Frontal cortex (tissue), 4 donors: ENCODE data around the gene NMNAT3. TPM values are rescaled to one million over a fixed set of nuclear protein-coding genes. Genes with fewer than 3 reads are reported as not detected.

Experiments used
- DNase-seq, 2 donors: peaks; one replicate each; pipeline ENCODE4 v3.0.0; 2012; ENCODE audit warnings: low spot score in 2 of 2
- FAIRE-seq: peaks from 2 replicates; lab custom pipeline; 2012; peaks lifted over from hg19 to GRCh38; lab: Jason Lieb, UNC
- total RNA-seq: library from RNA; depleted of rRNA; stranded (reverse); fragments of >200 nt; gene quantifications from one replicate; pipeline ENCODE4 v1.2.3, GENCODE V29; 2014
- donor health status: control.
- donor health status: control.
- donor health status: control.

The NMNAT3 gene
- total RNA-seq, 1 donor from 2014 or later, result 6.9 TPM

DNA sequence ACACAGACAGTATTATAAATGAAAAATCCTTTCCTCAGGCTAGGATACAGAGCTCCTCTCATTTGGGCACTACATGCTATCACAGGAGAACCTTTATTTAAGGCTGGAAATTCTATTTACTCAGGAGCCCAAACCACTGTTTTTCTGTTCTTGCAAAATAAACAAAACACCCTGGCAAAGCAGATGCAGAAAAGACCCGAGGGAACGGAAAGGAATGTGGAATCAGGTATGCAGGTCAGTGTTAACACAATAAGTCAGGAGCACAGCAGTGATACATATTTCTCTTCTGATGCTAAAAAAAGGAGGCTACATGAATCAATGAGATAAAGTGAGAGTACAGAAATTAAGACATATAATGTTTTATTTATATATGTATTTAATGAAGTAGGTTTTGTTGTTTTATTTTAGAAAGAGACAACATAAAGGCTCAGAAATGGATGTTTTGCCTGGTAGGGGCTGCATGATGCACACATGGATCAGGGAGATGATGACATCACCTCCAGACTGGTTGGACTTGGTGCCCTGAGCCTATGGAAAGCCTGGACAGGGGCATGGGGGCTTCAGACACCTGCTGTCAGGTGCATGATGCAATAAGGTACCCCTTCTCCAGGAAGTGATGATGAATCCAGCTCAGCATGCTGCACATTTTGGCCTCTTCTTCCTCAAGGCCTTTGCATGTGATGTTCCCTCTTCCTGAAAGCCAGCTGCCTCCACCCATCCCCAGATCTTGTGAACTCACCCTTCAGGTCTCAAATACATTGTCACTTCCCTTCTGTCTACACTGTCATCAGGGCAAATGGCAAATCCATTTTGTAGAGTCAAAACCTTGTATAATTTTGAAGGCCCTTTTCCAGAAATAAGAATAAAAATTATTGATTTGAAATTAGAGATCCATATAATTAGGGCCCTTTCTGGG, 119.2 kb downstream of the NMNAT3 start:
- DNase-seq (no peak), FAIRE-seq (no peak)

DNA sequence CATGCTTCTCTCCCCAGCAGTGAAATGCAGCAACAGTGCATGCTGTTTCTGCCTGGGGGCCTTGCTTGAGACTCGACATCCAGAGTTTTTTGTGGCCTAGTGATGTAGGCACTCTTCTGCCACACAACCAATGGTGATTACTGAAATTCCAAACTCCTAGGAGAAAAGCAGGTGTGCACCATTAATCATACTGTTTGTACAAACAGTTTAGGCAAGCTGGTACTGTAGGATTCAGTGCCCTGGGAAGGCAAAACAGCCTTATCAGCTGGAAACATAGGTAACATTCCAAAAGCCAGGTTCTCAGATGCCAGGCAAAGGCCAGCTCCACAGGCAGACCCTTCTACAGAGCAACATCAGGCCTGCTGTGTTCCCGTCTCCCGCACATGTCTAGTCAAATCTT, 120.7 kb downstream of the NMNAT3 start:
- no peak for FAIRE-seq
- no peak for DNase-seq

DNA sequence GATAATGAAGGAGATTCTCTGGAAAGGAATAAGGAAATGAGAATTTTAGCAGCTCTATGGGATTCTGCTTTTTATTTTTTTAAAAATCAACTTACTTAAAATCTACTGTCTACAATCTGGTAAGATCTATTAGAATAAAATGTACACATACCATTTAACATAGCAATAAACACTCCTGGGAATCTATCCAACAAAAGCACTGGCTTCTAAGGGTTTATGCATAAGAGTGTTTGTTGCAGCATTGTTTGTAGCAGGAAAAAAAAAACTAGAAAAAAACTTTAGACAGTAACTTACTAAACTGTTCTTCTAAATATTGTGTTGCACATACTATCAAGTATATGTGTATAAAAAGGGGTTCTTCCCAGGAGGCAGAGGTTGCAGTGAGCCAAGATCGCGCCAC, 122.5 kb downstream of the NMNAT3 start:
- FAIRE-seq, result no peak
- no peak for DNase-seq

DNA sequence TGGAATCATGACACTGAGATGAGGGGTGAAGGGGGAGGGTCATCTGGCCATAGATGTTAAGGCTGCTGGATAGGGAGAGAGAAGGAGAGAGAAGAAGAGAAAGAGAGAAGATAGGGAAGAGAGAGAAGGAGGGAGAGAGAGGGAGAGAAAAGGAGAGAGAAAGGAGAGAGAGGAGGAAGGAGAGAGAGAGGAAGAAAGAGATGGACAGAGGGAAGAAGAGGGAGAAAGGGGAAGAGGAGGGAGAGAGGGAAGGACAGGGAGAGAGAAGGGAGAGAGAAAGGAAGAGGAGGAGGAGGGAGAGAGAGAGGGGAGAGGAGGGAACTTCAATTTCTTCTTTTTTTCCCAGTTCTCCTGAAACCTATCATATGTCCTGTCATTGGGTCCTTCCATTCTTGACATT, 123.1 kb downstream of the NMNAT3 start:
- no peak for DNase-seq
- FAIRE-seq, result no peak

DNA sequence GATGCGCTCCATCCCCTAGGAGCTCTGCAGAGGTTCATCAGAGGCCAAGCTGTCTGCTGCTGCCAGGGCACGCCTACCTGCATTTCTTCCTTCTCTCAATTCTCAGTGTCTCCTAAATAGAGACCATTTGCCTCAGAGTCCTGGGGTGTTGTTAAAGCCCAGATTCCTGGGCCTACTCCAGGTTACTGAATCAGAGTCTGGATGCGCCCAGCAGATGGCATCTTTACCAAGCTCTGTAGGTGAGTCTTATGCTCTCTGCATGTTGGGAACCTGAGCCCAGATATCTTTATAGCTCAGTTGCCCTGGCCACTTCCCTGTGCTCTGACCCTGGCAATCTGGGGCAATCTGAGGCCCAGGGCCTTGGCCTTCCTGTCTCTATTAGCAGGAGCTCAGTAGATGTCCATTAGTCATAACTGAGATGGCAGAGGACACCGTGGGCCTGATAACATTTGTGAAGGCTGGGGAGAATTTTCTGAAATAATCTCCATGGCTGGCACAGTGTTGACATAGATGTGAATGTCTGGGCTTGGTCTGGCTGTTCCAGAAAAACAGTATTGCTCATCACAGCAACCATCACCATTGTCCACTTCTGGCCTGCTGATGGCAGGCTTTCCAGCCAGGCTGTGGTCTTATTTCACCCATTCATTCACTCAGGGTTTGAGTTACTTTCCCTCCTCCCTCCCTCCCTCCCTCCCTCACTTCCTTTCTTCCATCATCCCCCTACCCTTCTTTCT, 125.0 kb downstream of the NMNAT3 start:
- FAIRE-seq, result no peak
- DNase-seq, result no peak

DNA sequence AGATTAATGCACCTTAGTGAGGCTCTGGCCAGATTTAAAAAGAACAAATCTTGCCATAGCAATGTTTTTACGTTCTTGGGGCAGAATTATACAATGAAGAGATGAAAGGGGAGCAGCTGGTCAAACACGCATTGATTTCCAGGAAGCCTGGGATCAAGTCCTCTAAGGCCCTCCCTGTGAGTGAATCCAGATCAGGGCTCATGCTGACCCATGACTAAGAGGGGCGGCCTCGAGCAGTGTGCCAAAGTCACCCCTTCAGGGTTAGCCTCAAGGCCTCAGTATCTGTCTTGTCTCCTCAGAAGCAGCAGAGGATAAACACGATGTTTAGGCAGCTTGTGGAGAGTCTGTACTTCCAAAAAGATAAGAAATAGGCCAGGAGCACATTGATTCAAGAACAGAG, 129.0 kb downstream of the NMNAT3 start:
- no peak for FAIRE-seq

DNA sequence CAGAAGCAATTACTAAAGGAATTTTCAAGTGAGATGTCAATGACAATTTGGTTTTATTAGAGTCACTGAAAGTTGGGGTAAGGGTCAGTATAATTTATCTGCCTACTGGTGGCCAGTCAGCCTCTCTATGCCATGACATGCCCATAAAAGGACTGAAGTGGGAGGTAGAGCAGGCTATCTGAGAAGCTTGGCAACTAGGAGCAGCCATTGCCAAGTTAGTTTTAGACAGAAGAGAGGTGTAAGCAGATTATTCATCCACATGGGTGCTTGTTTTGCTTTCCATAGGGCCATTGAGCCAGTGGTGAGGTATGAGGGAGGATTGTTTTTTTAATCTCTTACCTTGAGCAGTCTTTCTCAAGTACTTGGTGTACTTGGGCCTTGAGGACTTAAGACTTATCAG, 130.1 kb downstream of the NMNAT3 start:
- FAIRE-seq, result no peak
- DNase-seq, result no peak

More for the DNA sequence above, 129.0 kb downstream of the NMNAT3 start:
- DNase-seq, result no peak

DNA sequence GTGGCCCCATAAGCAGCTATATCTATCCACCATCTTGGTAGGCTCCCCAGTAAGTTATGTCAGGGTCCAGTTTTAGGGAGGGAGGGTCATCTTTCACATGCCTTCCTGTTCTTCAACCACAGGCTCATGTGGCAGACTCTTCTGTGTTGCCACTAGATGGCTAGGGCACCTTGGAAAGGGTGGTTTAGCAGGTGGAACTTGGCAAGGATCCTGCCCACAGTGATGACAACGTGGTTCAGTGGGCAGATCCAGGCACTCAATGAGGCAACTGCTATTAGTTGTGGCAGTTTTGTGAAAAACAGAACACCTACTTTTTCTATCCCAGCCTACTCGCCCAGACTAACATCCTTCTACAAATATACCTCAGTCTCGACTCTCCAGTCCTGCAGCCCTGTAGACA, 131.0 kb downstream of the NMNAT3 start:
- no peak for FAIRE-seq
- no peak for DNase-seq

DNA sequence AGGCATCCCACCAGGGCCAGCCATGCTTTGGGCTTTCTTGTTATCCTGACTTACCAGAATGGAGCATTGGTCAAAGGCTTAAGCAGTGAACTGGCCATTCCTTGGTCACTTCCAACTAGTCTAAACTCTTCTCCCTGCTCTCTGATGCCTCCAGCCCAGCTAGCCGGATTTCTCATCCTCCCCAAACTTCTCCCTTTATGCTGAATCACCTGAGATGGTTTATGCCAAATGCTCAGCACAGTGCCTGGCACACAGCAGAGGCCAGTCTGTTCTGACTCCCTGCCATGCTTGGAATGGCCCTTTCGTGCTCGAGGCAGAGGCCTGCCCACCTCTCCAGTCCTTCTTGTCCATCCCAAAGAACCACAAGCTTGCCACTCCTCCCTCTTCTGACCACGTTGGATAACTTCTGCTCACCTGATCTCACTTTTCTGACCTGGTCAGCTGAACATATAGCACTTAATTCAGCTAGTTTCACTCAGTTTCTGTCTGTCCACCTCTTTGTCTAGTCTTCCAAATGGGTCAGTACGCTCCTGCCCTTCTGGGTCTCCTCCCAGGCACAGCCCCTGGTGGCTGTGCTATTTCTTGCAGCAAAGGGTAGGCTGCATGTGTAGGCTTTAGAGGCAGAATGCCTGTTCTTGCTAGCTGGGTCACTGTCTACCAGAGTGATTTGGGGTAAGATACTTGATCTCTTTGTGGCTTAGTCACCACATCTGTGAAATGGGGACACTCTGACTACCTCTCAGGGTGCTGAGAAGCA, 136.1 kb downstream of the NMNAT3 start:
- no peak for FAIRE-seq
- DNase-seq, result no peak

DNA sequence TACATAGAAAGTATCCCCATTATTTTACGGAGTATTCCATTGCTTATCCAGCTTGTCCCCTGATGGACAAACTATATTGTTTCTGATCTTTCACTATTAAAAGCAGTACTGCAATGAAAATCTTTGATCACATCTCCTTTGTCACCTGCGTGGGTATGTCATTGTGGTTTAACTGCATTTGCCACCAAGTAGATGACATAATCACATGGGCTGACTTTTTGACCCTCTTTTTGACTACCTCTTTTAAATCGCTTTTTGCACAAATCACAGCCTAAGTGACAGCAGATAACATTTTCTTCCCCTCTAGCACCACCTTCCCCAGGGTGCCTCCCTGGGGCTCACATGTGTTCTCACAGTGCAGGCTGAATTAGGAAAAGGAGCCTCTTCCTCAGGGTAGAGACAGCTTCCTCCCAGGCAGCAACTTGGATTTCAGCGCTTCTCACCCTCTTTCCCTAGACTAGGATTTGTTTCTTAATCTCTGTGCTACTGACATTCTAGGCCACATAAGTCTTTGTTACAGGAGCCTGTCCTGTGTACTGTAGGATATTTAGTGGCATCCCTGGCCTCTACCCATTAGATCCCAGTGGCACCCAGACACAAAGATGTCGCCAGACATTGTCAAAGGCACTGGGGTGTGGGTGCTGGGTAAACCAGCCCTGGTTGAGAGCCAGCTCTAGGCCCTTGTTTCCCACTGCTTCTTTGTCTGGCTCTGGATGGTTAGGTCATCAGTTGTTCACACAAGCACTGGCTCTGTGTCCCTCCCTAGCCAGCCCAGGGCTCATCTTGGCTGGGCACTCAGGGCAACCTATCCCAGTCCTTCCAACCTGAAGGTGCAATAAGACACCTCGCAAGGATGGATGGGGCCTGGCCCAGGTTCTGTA, 136.9 kb downstream of the NMNAT3 start:
- no peak for DNase-seq
- no peak for FAIRE-seq

DNA sequence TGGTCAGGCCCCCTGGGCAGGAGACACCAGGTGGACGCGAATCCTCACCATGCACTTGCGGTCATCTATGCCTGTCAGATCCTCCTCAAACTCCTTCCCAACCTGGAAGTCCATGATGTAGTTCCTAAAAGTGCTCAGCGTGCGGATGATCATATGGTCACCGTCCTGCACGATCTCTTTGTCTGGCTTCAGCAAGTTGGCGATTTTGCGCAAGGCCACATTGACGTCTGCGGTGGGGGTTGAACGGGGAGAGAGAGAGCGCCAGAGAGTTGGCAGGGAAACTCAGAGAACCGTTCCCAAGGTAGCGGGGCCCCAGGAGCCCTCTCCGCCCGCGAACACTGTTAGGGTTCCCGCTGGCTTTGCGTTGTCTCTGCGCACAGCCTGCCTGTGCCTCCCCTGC, 139.0 kb downstream of the NMNAT3 start:
- DNase-seq (no peak), FAIRE-seq (no peak)

DNA sequence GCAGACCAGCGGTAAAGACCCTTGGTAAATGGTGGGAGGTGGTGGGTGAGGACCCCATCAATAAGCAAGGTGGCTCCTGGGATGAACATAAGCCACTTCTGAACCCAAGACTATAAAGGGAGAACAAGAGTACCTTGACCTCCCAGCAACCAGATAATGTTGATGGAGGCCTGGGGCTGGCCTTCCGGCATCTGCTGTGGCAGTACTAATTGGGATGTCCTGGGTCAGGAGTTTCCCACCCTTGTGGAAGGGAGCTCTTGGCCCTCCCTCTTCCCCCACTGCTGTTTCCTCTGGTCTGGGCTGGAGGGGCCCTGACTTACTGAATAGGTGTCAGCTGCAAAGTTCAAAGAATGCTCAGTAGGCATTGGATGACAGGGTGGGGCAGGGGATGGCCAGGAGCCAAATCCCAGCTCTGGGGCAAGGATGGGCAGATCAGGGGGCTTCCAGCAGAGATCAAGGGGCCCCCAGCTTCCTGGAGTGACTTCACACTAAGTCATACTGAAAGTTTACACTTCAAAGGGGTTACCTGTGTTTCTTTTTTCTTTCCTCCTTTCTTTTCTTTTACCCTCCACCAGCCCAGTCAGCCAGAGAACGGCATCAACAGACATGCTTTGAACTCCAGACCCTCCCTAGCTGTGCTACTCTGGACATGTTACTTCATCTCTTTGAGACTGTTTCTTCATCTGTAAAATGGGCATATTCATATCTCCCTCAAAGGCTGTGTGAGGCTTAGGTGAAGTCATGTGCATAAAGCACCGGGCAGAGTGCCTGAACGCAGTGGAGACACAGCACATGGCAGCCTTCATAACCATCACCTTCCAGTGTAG, 139.8 kb downstream of the NMNAT3 start:
- DNase-seq (no peak), FAIRE-seq (no peak)

DNA sequence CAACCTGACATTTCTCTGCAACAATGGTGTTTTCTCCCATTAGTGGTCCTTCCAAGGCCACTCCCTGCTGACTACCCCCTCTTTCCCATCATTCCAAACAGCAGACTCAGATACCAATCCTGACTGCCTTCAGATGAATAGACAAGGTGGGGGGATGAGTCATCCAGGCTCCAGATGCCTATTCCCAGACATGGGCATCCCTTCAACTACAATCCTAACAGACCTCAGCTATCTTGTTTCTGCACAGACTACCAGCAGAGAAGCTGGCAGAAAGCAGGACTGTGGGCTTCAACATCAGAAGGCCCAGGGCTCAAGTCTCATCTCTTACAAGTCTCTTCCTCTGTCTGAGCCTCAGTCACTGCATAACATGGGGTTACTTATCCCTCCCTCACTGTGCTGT, 140.4 kb downstream of the NMNAT3 start:
- FAIRE-seq, result no peak

DNA sequence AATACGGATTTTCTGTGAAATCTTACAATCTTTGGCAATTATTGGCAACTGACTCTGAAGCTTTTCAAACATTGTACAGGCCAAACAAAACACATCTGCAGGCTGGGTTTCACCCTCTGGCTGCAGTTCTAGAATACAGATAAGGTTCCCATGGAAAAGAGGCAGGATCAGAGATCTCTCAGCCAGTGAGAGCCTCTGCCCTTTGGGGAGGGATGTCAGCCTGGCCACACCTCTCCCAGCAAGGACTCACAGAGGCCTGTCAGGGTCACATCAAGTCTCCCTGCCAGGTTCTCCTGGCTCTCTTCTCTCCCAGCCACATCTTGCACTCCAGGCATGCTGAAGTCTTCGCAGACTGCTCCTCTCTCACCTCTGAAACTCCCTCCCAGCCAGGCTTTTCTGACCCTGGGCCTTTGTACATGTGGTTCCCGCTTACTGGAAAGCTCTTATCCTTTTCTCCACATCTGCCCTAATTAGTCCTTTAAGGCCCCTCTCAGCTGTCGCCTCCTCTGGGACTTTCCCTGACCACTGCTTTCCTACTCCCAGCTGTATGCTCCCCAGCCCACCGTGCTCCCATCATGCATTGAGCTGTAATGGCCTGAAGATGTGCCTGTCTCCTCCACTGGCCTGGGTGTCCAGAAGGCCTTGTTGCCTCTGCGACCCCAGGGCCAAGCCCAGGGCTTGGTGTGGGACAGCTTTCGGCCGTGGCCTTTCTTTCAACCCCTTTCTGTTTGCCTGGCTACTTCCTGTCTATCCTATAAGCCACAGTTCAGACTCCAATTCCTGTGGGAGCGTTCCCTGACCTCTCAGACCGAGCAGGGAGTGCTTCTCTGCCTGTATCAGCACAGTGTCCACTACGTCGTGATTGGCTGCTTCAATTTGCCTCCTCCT, 142.5 kb downstream of the NMNAT3 start:
- DNase-seq (no peak), FAIRE-seq (no peak)

More for the DNA sequence above, 140.4 kb downstream of the NMNAT3 start:
- no peak for DNase-seq

DNA sequence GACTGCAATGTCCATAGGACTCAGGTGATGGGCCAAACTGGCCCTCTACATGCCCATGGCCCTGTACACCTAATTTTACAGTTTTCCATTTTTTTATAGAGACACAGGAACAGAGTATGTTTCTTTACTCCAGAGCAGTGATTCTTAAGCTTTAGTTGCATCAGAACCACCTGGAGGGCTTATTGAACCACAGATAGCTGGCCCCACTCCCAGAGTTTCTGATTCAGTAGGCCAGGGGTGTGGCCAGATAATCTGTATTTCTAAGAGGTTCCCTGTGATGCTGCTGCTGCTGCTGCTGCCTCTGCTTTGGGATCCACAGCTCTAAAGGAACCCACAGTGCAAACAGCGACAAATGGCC, 143.3 kb downstream of the NMNAT3 start:
- no peak for DNase-seq
- no peak for FAIRE-seq

DNA sequence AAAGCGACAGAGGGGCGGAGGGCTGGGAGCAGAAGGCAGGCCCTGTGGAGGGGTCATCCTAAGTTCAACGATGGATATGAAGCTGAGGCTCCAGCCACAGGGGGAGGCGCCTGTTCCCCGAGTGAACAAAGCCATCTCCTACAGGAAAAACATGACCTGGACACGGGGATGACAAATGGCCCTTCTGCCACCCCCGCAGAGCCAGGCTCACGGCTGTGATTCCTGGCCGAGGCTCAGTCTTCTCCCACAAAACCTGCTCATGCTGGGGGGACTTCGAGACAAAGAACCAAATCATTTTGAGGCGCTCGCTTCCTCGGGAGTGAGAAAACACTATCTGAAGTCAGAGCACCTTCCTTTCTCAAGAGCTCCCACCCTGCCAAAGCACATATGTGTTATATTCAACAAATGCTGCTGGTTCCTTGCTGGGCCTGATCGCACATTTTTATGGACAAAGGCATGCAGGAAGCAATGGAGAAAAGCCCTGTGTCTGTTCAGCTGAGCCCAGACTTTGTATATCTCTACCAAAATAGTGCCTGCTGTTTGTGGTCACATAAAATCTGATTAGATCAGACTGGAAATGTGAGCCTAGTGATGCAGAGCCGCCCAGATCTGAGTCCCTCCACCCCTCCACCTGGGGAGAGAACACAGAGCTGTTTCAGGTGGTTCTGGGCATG, 143.9 kb downstream of the NMNAT3 start:
- FAIRE-seq (no peak), DNase-seq (peak in 1 of 2 donors; percentile 42)

DNA sequence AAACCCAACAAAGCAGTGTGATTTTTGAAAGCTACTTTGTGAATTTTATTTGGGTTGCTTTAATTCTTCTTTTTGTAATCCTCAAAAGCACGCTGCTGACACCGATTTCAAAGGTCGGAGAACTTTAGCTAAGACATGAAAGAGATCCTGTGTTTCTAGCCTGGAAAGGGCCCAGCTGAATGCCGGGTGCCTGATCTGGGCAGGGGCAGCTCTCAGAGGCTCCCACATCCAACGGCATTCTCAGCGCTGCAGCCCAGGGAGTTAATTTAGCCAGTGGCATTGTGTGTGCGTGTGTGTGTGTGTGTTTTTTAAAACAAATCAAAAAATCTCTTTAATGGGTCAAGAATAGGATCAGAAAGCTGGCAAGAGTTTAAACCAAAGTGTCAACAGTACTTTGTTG, 144.8 kb downstream of the NMNAT3 start:
- FAIRE-seq (no peak), DNase-seq (no peak)
